OCI-LY1 (cell line): ENCODE measurements around the gene MB.

Source experiments
- H2AFZ ChIP-seq: fragments of 200-600 bp; sonication (generic), shearing (Covaris generic); 2 replicates; pipeline ENCODE4 v1.6.0; 2014; ENCODE audit warnings: antibody characterized with exemption, mild to moderate bottlenecking, low read length
- H3F3A ChIP-seq: fragments of 200-600 bp; sonication (generic), shearing (Covaris generic); 2 replicates; pipeline ENCODE4 v1.6.0; 2014; ENCODE audit warnings: mild to moderate bottlenecking, antibody characterized with exemption, low read length, moderate library complexity; ENCODE audit not compliant: insufficient read depth
- H3K27ac ChIP-seq: fragments of 200-600 bp; sonication (generic); 2 replicates; pipeline ENCODE4 v1.5.1; 2014; ENCODE audit warnings: low read length, mixed run types, mild to moderate bottlenecking, low read depth; ENCODE audit not compliant: poor library complexity, severe bottlenecking
- H3K27me3 ChIP-seq: fragments of 200-600 bp; sonication (generic); 2 replicates; pipeline ENCODE4 v1.6.0; 2014; ENCODE audit warnings: antibody characterized with exemption, mild to moderate bottlenecking, low read length, moderate library complexity; ENCODE audit not compliant: insufficient read depth
- H3K36me3 ChIP-seq: fragments of 200-600 bp; sonication (generic); 2 replicates; pipeline ENCODE4 v1.6.1; 2014; ENCODE audit warnings: mild to moderate bottlenecking, antibody characterized with exemption, low read length, moderate library complexity, mixed read lengths; ENCODE audit not compliant: insufficient read depth
- H3K4me1 ChIP-seq: fragments of 200-600 bp; sonication (generic); 2 replicates; pipeline ENCODE4 v1.5.1; 2014; ENCODE audit warnings: mild to moderate bottlenecking, low read length, moderate library complexity; ENCODE audit not compliant: insufficient read depth, severe bottlenecking
- H3K4me2 ChIP-seq: fragments of 200-600 bp; sonication (generic), shearing (Covaris generic); 2 replicates; pipeline ENCODE4 v1.6.1; 2014; ENCODE audit warnings: low read length
- H3K4me3 ChIP-seq: fragments of 200-600 bp; sonication (generic); 2 replicates; pipeline ENCODE4 v1.5.1; 2014; ENCODE audit warnings: low read length, low read depth, mild to moderate bottlenecking, mixed read lengths; ENCODE audit not compliant: poor library complexity, severe bottlenecking
- H3K79me2 ChIP-seq: fragments of 200-600 bp; shearing (Covaris generic); 2 replicates; pipeline ENCODE4 v1.6.1; 2016; ENCODE audit warnings: mixed run types, low read length, mixed read lengths; ENCODE audit not compliant: insufficient read depth
- H3K9ac ChIP-seq: fragments of 200-600 bp; sonication (generic), shearing (Covaris generic); 2 replicates; pipeline ENCODE4 v1.6.1; 2014; ENCODE audit warnings: mild to moderate bottlenecking, low read length, mixed read lengths
- H3K9me2 ChIP-seq: fragments of 200-600 bp; sonication (generic), shearing (Covaris generic); 2 replicates; pipeline ENCODE4 v1.6.1; 2014; ENCODE audit warnings: low read depth, mild to moderate bottlenecking, low read length, mixed read lengths
- H3K9me3 ChIP-seq: fragments of 200-600 bp; shearing (Covaris generic); 2 replicates; pipeline ENCODE4 v1.6.1; 2014; ENCODE audit warnings: low read length, mixed read lengths
- H4K20me1 ChIP-seq: fragments of 200-600 bp; sonication (generic), shearing (Covaris generic); 2 replicates; pipeline ENCODE4 v1.6.0; 2016; ENCODE audit warnings: mild to moderate bottlenecking, low read length; ENCODE audit not compliant: insufficient read depth
- CTCF ChIP-seq: fragments of 200-600 bp; sonication (generic), shearing (Covaris generic); IDR thresholded peaks from 2 replicates; pipeline ENCODE4 v1.5.1; 2017; ENCODE audit warnings: mild to moderate bottlenecking, antibody characterized with exemption, low read length, moderate library complexity, mixed read lengths
- EZH2 ChIP-seq: fragments of 200-600 bp; sonication (generic), shearing (Covaris generic); IDR thresholded peaks from 2 replicates; pipeline ENCODE4 v1.8.0; 2017; ENCODE audit warnings: borderline replicate concordance, mixed run types, mild to moderate bottlenecking, antibody characterized with exemption, low read length, moderate library complexity, mixed read lengths

Gene MB

GRCh38 chr22:35619336-35620094 is 2.4 kb upstream of the MB start:
- Histone ChIP-seq H3K27ac (no peak overlapping the region), H3K4me1 (no peaks in the 10 kb centered on the region), H3K9me2 (no peaks in the 10 kb centered on the region)

GRCh38 chr22:35618427-35619223 is 1.5 kb upstream of the MB start:
- Histone ChIP-seq H4K20me1 (no peaks in the 10 kb centered on the region), H3K9me2 (no peaks in the 10 kb centered on the region), H3K27me3 (0 out of 2 replicates have a peak, but pooled peaks cover 3% of the 10 kb centered on the region), H3K79me2 (no peaks in the 10 kb centered on the region), H2AFZ (no peak overlapping the region), H3K36me3 (no peaks in the 10 kb centered on the region), H3K4me1 (no peaks in the 10 kb centered on the region), H3K27ac (no peak overlapping the region), H3K9me3 (no peaks in the 10 kb centered on the region), H3K4me2 (no peak overlapping the region), H3F3A (no peaks in the 10 kb centered on the region), H3K4me3 (no peak overlapping the region), H3K9ac (no peak overlapping the region)
- no peak for TF ChIP-seq EZH2
- TF ChIP-seq CTCF = no peak

More at GRCh38 chr22:35619336-35620094, 2.4 kb upstream of the MB start:
- Histone ChIP-seq H2AFZ (no peak overlapping the region), H3K4me2 (no peak overlapping the region), H3K36me3 (no peaks in the 10 kb centered on the region), H3K9ac (no peak overlapping the region), H3K79me2 (no peaks in the 10 kb centered on the region), H3K27me3 (no peaks in the 10 kb centered on the region), H3K4me3 (no peak overlapping the region), H4K20me1 (no peaks in the 10 kb centered on the region), H3K9me3 (no peaks in the 10 kb centered on the region), H3F3A (no peaks in the 10 kb centered on the region)
- TF ChIP-seq CTCF (no peak), EZH2 (no peak)

- Histone ChIP-seq H3K79me2 (no peaks in the 10 kb centered on the region), H3K36me3 (no peaks in the 10 kb centered on the region), H3K9me2 (no peaks in the 10 kb centered on the region), H3K4me2 (no peak overlapping the region), H2AFZ (no peak overlapping the region), H3K9me3 (no peaks in the 10 kb centered on the region), H3K9ac (no peak overlapping the region), H3K27ac (no peak overlapping the region), H3K4me3 (no peak overlapping the region), H3F3A (no peaks in the 10 kb centered on the region), H4K20me1 (no peaks in the 10 kb centered on the region), H3K4me1 (no peaks in the 10 kb centered on the region), H3K27me3 (0 out of 2 replicates have a peak, but pooled peaks cover 3% of the 10 kb centered on the region)
- no peak for TF ChIP-seq CTCF
- no peak for TF ChIP-seq EZH2
Observed at GRCh38 chr22:35616043-35616442, 1.1 kb downstream of the MB start.
